ENCODE measurements around the gene LPP. TPM values are rescaled to one million over a fixed set of nuclear protein-coding genes. Genes with fewer than 3 reads are reported as not detected.

LPP gene
- total and polyA plus RNA-seq, 9 of the 15 experiments (the other 6 are each of a cell fraction or from before 2014, with no cell fraction given) = 0.07 to 0.18 TPM; not detected in 7

- POLR2A ChIA-PET = interaction anchor here (0.7 kb wide), 1 partner anchor 1158 kb away, joined by 3 read pairs; no protein-coding TSS in a partner anchor
- WGBS (ENCODE audit: insufficient coverage, low coverage, missing lambda C conversion rate) = 0% methylated on average over 2 of the region's 2 CpGs
Measured at GRCh38 chr3:188594139-188594538, 440.2 kb downstream of the LPP start.

More at GRCh38 chr3:188594139-188594538, 440.2 kb downstream of the LPP start:
- BruUV-seq (replicated peaks) = no TSS peak
- no peak overlapping the region for H3K4me2 ChIP-seq (ENCODE audit: insufficient read depth, low read length)
- ATAC-seq = no peak
- DNase-seq (ENCODE audit: extremely low read depth in 1 of 4, low spot score in 3 of 4) = no peak
- no peaks in the 10 kb centered on the region for H3K79me2 ChIP-seq (ENCODE audit: control insufficient read depth, insufficient read depth, low read length)
- H3K9ac ChIP-seq (ENCODE audit: insufficient read depth in 1 of 2, low read depth in 2 of 2, low read length in 2 of 2) = no peak overlapping the region
- in situ Hi-C loops (cut with MboI) = no loop called here
- no peaks in the 10 kb centered on the region for H3K9me3 ChIP-seq (replicated peaks; ENCODE audit: control insufficient read depth, insufficient read depth, low read depth, low read length)
- H3K27me3 ChIP-seq (ENCODE audit: control insufficient read depth in 2 of 2, insufficient read depth in 2 of 2, low read length in 2 of 2) = no peaks in the 10 kb centered on the region
- H3K36me3 ChIP-seq (ENCODE audit: control insufficient read depth, insufficient read depth, low read length) = no peaks in the 10 kb centered on the region
- H2AFZ ChIP-seq (ENCODE audit: low read depth, low read length) = no peak overlapping the region
- no peak overlapping the region for H3K4me3 ChIP-seq
- intact Hi-C loops (cut with micrococcal nuclease) = no loop called here
- H3K27ac ChIP-seq (ENCODE audit: extremely low read depth, low read depth, low read length) = no peak overlapping the region
- CTCF ChIA-PET (ENCODE audit: low intra/inter-chr PET ratio) = no interaction called here
- no peaks in the 10 kb centered on the region for H4K20me1 ChIP-seq (replicated peaks; ENCODE audit: control insufficient read depth, insufficient read depth, low read length)
- TF ChIP-seq MITF (IDR thresholded peaks at IDR 0.05) = no peak
- TF ChIP-seq ZNF324 (CRISPR knock-in tag; IDR thresholded peaks at IDR 0.05) = no peak
- TF ChIP-seq ZNF143 (CRISPR knock-in tag; IDR thresholded peaks at IDR 0.05) = no peak
- TF ChIP-seq RBBP5 (IDR thresholded peaks at IDR 0.05; ENCODE audit: borderline replicate concordance, insufficient read depth, low read length, poor library complexity, severe bottlenecking) = no peak
- no peak for TF ChIP-seq ZFX (CRISPR knock-in tag; IDR thresholded peaks at IDR 0.05)
- TF ChIP-seq CC2D1A (IDR thresholded peaks at IDR 0.05) = no peak
- FAIRE-seq = no peak
- no peaks in the 10 kb centered on the region for H3K9me1 ChIP-seq (ENCODE audit: control insufficient read depth, insufficient read depth, low read length)
- H3K4me1 ChIP-seq (replicated peaks in 1 of 2; ENCODE audit: control insufficient read depth in 2 of 2, insufficient read depth in 2 of 2, low read length in 2 of 2) = no peaks in the 10 kb centered on the region

Data from K562 (cell line).